Spleen (tissue), 11 donors: ENCODE measurements around the gene PPCDC. TPM values are rescaled to one million over a fixed set of nuclear protein-coding genes. Genes with fewer than 3 reads are reported as not detected.

Source experiments
- DNase-seq: peaks from one replicate; pipeline ENCODE4 v3.0.0-alpha.2; 2020
- H3K27ac ChIP-seq, 8 donors: fragments of 200-600 bp; sonication (generic) in 7 of 8; 1 replicate in 4 of 8; 2 replicates in 4 of 8; pipeline versions ENCODE4 v1.5.0 to v1.8.0; 2016 to 2021; ENCODE audit warnings: inconsistent platforms in 4 of 8, mild to moderate bottlenecking in 4 of 8, moderate library complexity in 1 of 8
- H3K27me3 ChIP-seq, 7 donors: fragments of 200-600 bp; sonication (generic) in 6 of 7; replicated peaks in 1 of 7; 1 replicate in 4 of 7; 2 replicates in 3 of 7; pipeline versions ENCODE4 v1.5.0 to v1.8.0; 2016 to 2021; ENCODE audit warnings: inconsistent platforms in 3 of 7, mild to moderate bottlenecking in 1 of 7
- H3K36me3 ChIP-seq, 6 donors: fragments of 200-600 bp; sonication (generic) in 5 of 6; 1 replicate in 4 of 6; 2 replicates in 2 of 6; pipeline versions ENCODE4 v1.5.0 to v1.8.0; 2016 to 2021; ENCODE audit warnings: inconsistent platforms in 2 of 6
- H3K4me1 ChIP-seq, 6 donors: fragments of 200-600 bp; sonication (generic) in 5 of 6; 1 replicate in 3 of 6; 2 replicates in 3 of 6; pipeline versions ENCODE4 v1.5.0 to v1.8.0; 2016 to 2021; ENCODE audit warnings: inconsistent platforms in 3 of 6
- H3K4me3 ChIP-seq, 8 donors: fragments of 200-600 bp; sonication (generic) in 7 of 8; 1 replicate in 4 of 8; 2 replicates in 4 of 8; pipeline versions ENCODE4 v1.5.0 to v1.8.0; 2016 to 2021; ENCODE audit warnings: inconsistent platforms in 4 of 8, mild to moderate bottlenecking in 4 of 8, moderate library complexity in 2 of 8
- H3K9me3 ChIP-seq, 8 donors: fragments of 200-600 bp; sonication (generic) in 7 of 8; 1 replicate in 4 of 8; 2 replicates in 4 of 8; pipeline versions ENCODE4 v1.5.0 to v1.8.0; 2016 to 2021; ENCODE audit warnings: inconsistent platforms in 4 of 8
- CTCF ChIP-seq, 11 experiments: fragments of 200-600 bp in 7 of 11; fragments of 450-650 bp in 4 of 11; sonication (generic) in 4 of 11; IDR thresholded peaks in 8 of 11; conservative IDR thresholded peaks in 3 of 11; 1 replicate in 7 of 11; 2 replicates in 4 of 11; pipeline versions ENCODE4 v1.4.0 to v1.8.0; 2016 to 2021; ENCODE audit warnings: antibody characterized with exemption in 11 of 11, inconsistent platforms in 4 of 11, mild to moderate bottlenecking in 1 of 11
- POLR2A ChIP-seq, 3 donors: fragments of 450-650 bp; IDR thresholded peaks; one replicate each; pipeline ENCODE4 v1.5.1; 2017; ENCODE audit warnings: antibody characterized with exemption in 3 of 3, mild to moderate bottlenecking in 1 of 3
- POLR2AphosphoS5 ChIP-seq, 3 donors: sonication (generic); formaldehyde crosslinking; IDR thresholded peaks; one replicate each; pipeline ENCODE4 v1.5.1; 2017; ENCODE audit warnings: antibody characterized with exemption in 3 of 3
- WGBS, 5 donors: extraction: QIAGEN DNeasy Blood & Tissue Kit in 3 of 5; methylation state at CpG; one replicate each; pipeline versions ENCODE4 v1.1.5 to v1.1.7; 2013 to 2018; 5-methylcytosine and 5-hydroxymethylcytosine counted together
- intact Hi-C: fragments of 100-400 bp; cut with DNase I; formaldehyde crosslinking; loops from one replicate; pipeline ENCODE4 v1.15.0; 2023; ENCODE audit warnings: low total_unique reads
- polyA plus RNA-seq, 3 donors: library from polyadenylated mRNA; stranded (reverse); fragments of 200-250 nt; gene quantifications; one replicate each; pipeline ENCODE4 v1.2.1, GENCODE V29; 2013
- total RNA-seq, 7 donors: library from RNA; depleted of rRNA in 3 of 7; stranded (reverse); fragments of >200 nt in 3 of 7; fragmentation: NEBNext Ultra II Directional in 4 of 7; extraction: Animal tissue kit (Norgen Biotek cat#: 25700) in 4 of 7; gene quantifications; one replicate each; pipeline versions ENCODE4 v1.1.0 to v1.2.1, GENCODE V29; 2016 to 2021
- donor health status: healthy with polysubstance abuse.
- donor health status: DM: no; HTN: no; CAD: no; lungs with moderate emphysema.
- donor health status: DM: no; HTN: no; CAD: no.
- donor health status: Bipolar disorder and iron deficiency.
- donor health status: healthy.
- donor health status: DM: no; HTN: no; CAD: no.
- donor health status: DM: yes; HTN: yes; CAD: no.

PPCDC gene
- total and polyA plus RNA-seq, 10 donors = 13.8 to 29.0 (median 22.2) TPM

- DNase-seq = no peak
- TF ChIP-seq CTCF (IDR thresholded peaks at IDR 0.05 in 8 of 11, conservative IDR thresholded peaks at IDR 0.05 in 3 of 11) (no peak), POLR2AphosphoS5 (IDR thresholded peaks at IDR 0.05) (no peak), POLR2A (IDR thresholded peaks at IDR 0.05) (no peak)
- H3K27me3 ChIP-seq = no peaks in the 10 kb centered on the region
- WGBS, 5 donors = 34 to 78% (median 50%) methylated on average over 3 of the region's 3 CpGs
- peak overlapping the region in 2 of 8 donors; percentile 19 to 26 for H3K27ac ChIP-seq
- H3K36me3 ChIP-seq = no peaks in the 10 kb centered on the region
- intact Hi-C loops = no loop called here
- no peak overlapping the region for H3K4me3 ChIP-seq
- H3K4me1 ChIP-seq = peaks cover 12 to 74% (median 24%) of the 10 kb centered on the region in 6 donors
- peaks cover 0 to 16% (median 9%) of the 10 kb centered on the region in 8 donors for H3K9me3 ChIP-seq
Measured at GRCh38 chr15:75067123-75067830, 43.9 kb downstream of the PPCDC start.

GRCh38 chr15:75068748-75069147 is 45.4 kb downstream of the PPCDC start:
- H3K27ac ChIP-seq = peak overlapping the region in 5 of 8 donors; percentile 62 to 86 (median 71)
- H3K9me3 ChIP-seq = peaks cover 0 to 16% (median 9%) of the 10 kb centered on the region in 8 donors
- intact Hi-C loops = no loop called here
- TF ChIP-seq CTCF (IDR thresholded peaks at IDR 0.05 in 8 of 11, conservative IDR thresholded peaks at IDR 0.05 in 3 of 11) = no peak
- TF ChIP-seq POLR2AphosphoS5 (IDR thresholded peaks at IDR 0.05) = no peak
- no peak for TF ChIP-seq POLR2A (IDR thresholded peaks at IDR 0.05)
- H3K27me3 ChIP-seq = no peaks in the 10 kb centered on the region
- no peak overlapping the region for H3K4me3 ChIP-seq
- DNase-seq = no peak
- no peaks in the 10 kb centered on the region for H3K36me3 ChIP-seq
- H3K4me1 ChIP-seq = peaks cover 12 to 84% (median 33%) of the 10 kb centered on the region in 6 donors

- no peaks in the 10 kb centered on the region for H3K36me3 ChIP-seq
- peak overlapping the region in 7 of 8 donors; percentile 42 to 86 (median 69) for H3K27ac ChIP-seq
- H3K4me3 ChIP-seq = peak overlapping the region in 1 of 8 donors; percentile 41
- peaks cover 0 to 16% (median 9%) of the 10 kb centered on the region in 8 donors for H3K9me3 ChIP-seq
- DNase-seq = peak; percentile 84
- H3K27me3 ChIP-seq = no peaks in the 10 kb centered on the region
- 54 to 66% (median 61%) methylated on average over 7 to 8 of the region's 8 CpGs for WGBS, 5 donors
- intact Hi-C loops = no loop called here
- peak in 1 of 3 donors; percentile 67 for TF ChIP-seq POLR2AphosphoS5 (IDR thresholded peaks at IDR 0.05)
- TF ChIP-seq CTCF (IDR thresholded peaks at IDR 0.05 in 8 of 11, conservative IDR thresholded peaks at IDR 0.05 in 3 of 11) = no peak
- peaks cover 12 to 83% (median 33%) of the 10 kb centered on the region in 6 donors for H3K4me1 ChIP-seq
Measured at GRCh38 chr15:75069301-75069925, 46.0 kb downstream of the PPCDC start.

GRCh38 chr15:75070674-75071073 is 47.3 kb downstream of the PPCDC start:
- 84 to 100% (median 90%) methylated on average over 1 to 4 of the region's 4 CpGs for WGBS, 5 donors
- Histone ChIP-seq H3K4me1 (peaks cover 9 to 70% (median 31%) of the 10 kb centered on the region in 6 donors), H3K27me3 (no peaks in the 10 kb centered on the region), H3K27ac (peak overlapping the region in 3 of 8 donors; percentile 71 to 86 (median 83)), H3K36me3 (no peaks in the 10 kb centered on the region), H3K9me3 (peaks cover 0 to 26% (median 17%) of the 10 kb centered on the region in 8 donors), H3K4me3 (no peak overlapping the region)
- intact Hi-C loops = no loop called here
- TF ChIP-seq POLR2A (IDR thresholded peaks at IDR 0.05) = no peak
- TF ChIP-seq CTCF (IDR thresholded peaks at IDR 0.05 in 8 of 11, conservative IDR thresholded peaks at IDR 0.05 in 3 of 11) = no peak
- TF ChIP-seq POLR2AphosphoS5 (IDR thresholded peaks at IDR 0.05) = no peak
- DNase-seq = no peak
